ENCODE results near the gene SCYGR7. TPM values are rescaled to one million over a fixed set of nuclear protein-coding genes. Genes with fewer than 3 reads are reported as not detected.

Gene SCYGR7
- total RNA-seq, 1 donor from 2014 or later: not detected

DNA sequence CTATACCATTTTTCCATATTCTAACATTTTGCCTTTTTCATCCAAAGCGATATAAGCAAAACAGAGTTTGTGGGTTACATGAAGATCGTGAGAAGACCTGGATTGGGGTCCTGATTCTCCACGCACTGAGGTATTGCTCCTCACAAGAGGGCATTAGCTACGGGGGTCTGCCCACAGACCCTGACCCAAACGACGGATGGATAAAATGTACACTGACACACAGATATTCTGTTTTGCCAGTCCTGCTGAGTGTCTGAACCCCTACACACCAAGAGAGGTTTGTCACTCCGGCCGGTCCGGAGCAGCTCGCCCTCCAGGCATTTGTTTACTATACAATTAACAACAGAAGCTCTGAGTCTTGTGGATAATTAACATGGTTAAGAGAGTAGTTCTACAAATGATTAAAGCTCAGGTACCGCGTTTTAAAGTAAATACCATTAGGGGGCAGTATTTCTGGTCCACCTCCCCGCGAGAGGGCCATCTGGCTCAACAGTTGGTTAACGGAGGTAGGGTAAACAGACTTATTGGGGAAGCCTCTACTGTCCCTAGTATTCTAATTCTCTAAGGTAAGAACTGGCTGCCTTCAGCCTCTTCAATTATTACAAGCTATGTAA lies 46.0 kb downstream of the SCYGR7 start:
- TF ChIP-seq, protein P1, sequence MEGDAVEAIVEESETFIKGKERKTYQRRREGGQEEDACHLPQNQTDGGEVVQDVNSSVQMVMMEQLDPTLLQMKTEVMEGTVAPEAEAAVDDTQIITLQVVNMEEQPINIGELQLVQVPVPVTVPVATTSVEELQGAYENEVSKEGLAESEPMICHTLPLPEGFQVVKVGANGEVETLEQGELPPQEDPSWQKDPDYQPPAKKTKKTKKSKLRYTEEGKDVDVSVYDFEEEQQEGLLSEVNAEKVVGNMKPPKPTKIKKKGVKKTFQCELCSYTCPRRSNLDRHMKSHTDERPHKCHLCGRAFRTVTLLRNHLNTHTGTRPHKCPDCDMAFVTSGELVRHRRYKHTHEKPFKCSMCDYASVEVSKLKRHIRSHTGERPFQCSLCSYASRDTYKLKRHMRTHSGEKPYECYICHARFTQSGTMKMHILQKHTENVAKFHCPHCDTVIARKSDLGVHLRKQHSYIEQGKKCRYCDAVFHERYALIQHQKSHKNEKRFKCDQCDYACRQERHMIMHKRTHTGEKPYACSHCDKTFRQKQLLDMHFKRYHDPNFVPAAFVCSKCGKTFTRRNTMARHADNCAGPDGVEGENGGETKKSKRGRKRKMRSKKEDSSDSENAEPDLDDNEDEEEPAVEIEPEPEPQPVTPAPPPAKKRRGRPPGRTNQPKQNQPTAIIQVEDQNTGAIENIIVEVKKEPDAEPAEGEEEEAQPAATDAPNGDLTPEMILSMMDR (IDR thresholded peaks at IDR 0.05; ENCODE audit: insufficient read depth, low read length, poor library complexity, severe bottlenecking): peak; percentile 52
- H3K36me3 ChIP-seq (ENCODE audit: control insufficient read depth, insufficient read depth, low read length): no peaks in the 10 kb centered on the region
- no peaks in the 10 kb centered on the region for H3K27me3 ChIP-seq (ENCODE audit: control insufficient read depth, insufficient read depth, low read length)
- DNase-seq (ENCODE audit: low read depth): no peak
- H3K4me3 ChIP-seq (ENCODE audit: low read depth, low read length): no peak overlapping the region

DNA sequence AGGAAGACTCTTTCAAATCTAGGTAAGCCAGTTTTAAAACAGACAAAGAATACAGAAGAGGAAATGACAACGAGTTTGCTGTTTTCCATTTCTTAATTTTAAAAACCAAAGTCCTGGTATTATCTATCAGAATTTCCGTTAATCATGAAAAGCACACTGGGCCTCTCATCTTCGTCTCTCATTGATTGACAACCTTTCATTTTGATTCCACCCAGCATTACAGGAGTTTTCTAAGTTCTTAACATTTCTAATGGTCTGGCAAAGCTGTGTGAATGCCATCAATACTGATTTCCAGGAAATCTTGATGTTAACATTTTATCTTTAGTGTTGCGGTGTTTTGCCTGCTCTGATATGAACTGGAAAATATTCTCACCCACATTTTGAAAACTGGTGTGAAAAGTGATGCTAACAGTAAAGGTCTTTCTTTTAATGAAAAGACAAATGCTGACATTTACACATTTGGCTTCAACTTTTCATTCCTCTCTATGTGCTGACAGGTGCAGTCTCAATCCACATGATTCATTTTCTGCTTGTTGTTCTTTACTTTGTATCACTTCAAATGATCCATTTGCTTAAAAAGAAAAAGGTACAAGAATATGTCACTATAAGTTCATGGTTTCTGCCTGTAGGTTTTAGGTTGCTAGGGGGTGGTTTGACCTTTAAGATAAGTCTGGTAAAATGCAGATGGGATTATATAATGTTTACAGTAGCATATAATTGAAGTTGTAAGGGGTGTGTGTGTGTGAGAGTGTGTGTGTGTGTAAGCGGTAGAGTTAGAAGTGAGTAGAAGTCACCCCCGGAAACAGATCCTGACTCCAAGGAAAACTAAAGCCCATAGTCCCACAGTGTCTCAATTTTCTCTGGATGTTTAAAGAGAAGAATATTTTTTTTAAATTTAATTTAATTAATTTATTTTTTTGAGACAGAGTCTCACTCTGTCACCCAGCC lies 47.0 kb downstream of the SCYGR7 start:
- TF ChIP-seq, protein P1 (IDR thresholded peaks at IDR 0.05; ENCODE audit: insufficient read depth, low read length, poor library complexity, severe bottlenecking): no peak
- Histone ChIP-seq H3K4me3 (ENCODE audit: low read depth, low read length) (no peak overlapping the region), H3K27me3 (ENCODE audit: control insufficient read depth, insufficient read depth, low read length) (no peaks in the 10 kb centered on the region), H3K36me3 (ENCODE audit: control insufficient read depth, insufficient read depth, low read length) (no peaks in the 10 kb centered on the region)
- DNase-seq (ENCODE audit: low read depth): no peak

Other genes starting within 250 kb of the SCYGR7 start
- not detected in 2 replicates for gene SCYGR2, start 129.4 kb upstream of the SCYGR7 start, total RNA-seq
- not detected in 2 replicates for gene SCYGR3, start 113.5 kb upstream of the SCYGR7 start, total RNA-seq
- not detected in 2 replicates for gene SCYGR4, start 110.8 kb upstream of the SCYGR7 start, total RNA-seq
- gene SCYGR5, start 61.5 kb upstream of the SCYGR7 start, total RNA-seq: not detected in 2 replicates
- 0.07 and 0.25 TPM in 2 replicates for gene SLC19A3, start 10.3 kb upstream of the SCYGR7 start, total RNA-seq
- not detected in 2 replicates for gene SCYGR6, start 3.6 kb upstream of the SCYGR7 start, total RNA-seq
- not detected in 2 replicates for gene SCYGR8, start 17.6 kb downstream of the SCYGR7 start, total RNA-seq
- 0.68 and 1.0 TPM in 2 replicates for gene CCL20, start 85.5 kb downstream of the SCYGR7 start, total RNA-seq
- gene DAW1, start 143.3 kb downstream of the SCYGR7 start, total RNA-seq: not detected in 2 replicates